ENCODE data around the gene VAT1L.

VAT1L gene

GRCh38 chr16:77967054-77967904, 178.9 kb downstream of the VAT1L start:
- no peaks in the 10 kb centered on the region for H3K9me3 ChIP-seq (ENCODE audit: control insufficient read depth, low read length)
- no peak overlapping the region for H3K27ac ChIP-seq (ENCODE audit: low read length, poor library complexity, severe bottlenecking)
- no peak overlapping the region for H3K4me3 ChIP-seq (ENCODE audit: insufficient read depth in 1 of 2, low read depth in 1 of 2, low read length in 2 of 2)
- H2BK12ac ChIP-seq (ENCODE audit: low read length in 2 of 2): no peak overlapping the region
- H3K9ac ChIP-seq (ENCODE audit: low read length): no peak overlapping the region
- H2BK120ac ChIP-seq (ENCODE audit: low read depth, low read length): no peak overlapping the region
- no peak for DNase-seq
- H3K18ac ChIP-seq (ENCODE audit: low read depth in 1 of 2, low read length in 2 of 2): no peak overlapping the region
- no peak overlapping the region for H3K4me2 ChIP-seq (ENCODE audit: low read length, poor library complexity, severe bottlenecking)
- no peak overlapping the region for H2AK5ac ChIP-seq (ENCODE audit: low read length, severe bottlenecking)
- no peak overlapping the region for H2AFZ ChIP-seq (ENCODE audit: low read depth, low read length)
- H3K4ac ChIP-seq (ENCODE audit: low read depth in 1 of 2, low read length in 2 of 2): no peak overlapping the region
- H3K27me3 ChIP-seq (ENCODE audit: control insufficient read depth in 1 of 2, insufficient read depth in 1 of 2, low read length in 2 of 2): peaks cover 7 to 25% of the 10 kb centered on the region in 2 experiments
- no peak overlapping the region for H2BK5ac ChIP-seq (ENCODE audit: low read depth, low read length, poor library complexity, severe bottlenecking)
- H3K4me1 ChIP-seq (ENCODE audit: control insufficient read depth, insufficient read depth, low read depth, low read length): no peaks in the 10 kb centered on the region
- H3K79me1 ChIP-seq (replicated peaks; ENCODE audit: low read length, poor library complexity, severe bottlenecking): no peaks in the 10 kb centered on the region
- no peak overlapping the region for H3K23ac ChIP-seq (ENCODE audit: low read length in 2 of 2)
- H4K91ac ChIP-seq (ENCODE audit: low read length): no peak overlapping the region
- H3K36me3 ChIP-seq (ENCODE audit: control insufficient read depth in 1 of 2, insufficient read depth in 2 of 2, low read depth in 1 of 2, low read length in 2 of 2): no peaks in the 10 kb centered on the region
- 80% methylated on average over 4 of the region's 7 CpGs for WGBS
- H4K8ac ChIP-seq (ENCODE audit: low read length): no peak overlapping the region
- H3K14ac ChIP-seq (ENCODE audit: low read length in 2 of 2): no peak overlapping the region
- H2BK15ac ChIP-seq (ENCODE audit: low read depth, poor library complexity, severe bottlenecking): no peak overlapping the region

DNA sequence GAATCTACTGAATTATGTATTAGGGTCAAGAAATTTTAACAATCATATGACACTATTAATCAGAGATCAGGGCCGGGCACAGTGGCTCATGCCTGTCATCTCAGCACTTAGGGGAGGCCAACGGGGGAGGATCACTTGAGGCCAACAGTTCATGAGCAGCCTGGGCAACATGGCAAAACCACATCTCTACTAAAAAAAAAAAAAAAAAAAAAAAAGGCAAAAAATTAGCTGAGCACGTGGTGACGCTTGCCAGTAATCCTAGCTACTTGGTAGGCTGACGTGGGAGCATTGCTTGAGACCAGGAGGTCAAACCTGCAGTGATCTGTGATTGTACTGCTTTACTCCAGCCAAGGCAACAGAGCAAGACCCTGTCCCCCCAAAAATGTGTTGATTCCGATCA, 181.5 kb downstream of the VAT1L start:
- no peak overlapping the region for H4K91ac ChIP-seq (ENCODE audit: low read length)
- H4K8ac ChIP-seq (ENCODE audit: low read length): no peak overlapping the region
- no peaks in the 10 kb centered on the region for H3K9me3 ChIP-seq (ENCODE audit: control insufficient read depth, low read length)
- H3K14ac ChIP-seq (ENCODE audit: low read length in 2 of 2): no peak overlapping the region
- no peak overlapping the region for H2BK120ac ChIP-seq (ENCODE audit: low read depth, low read length)
- H3K18ac ChIP-seq (ENCODE audit: low read depth in 1 of 2, low read length in 2 of 2): no peak overlapping the region
- no peak overlapping the region for H2BK5ac ChIP-seq (ENCODE audit: low read depth, low read length, poor library complexity, severe bottlenecking)
- H3K27ac ChIP-seq (ENCODE audit: low read length, poor library complexity, severe bottlenecking): no peak overlapping the region
- H3K4me3 ChIP-seq (ENCODE audit: insufficient read depth in 1 of 2, low read depth in 1 of 2, low read length in 2 of 2): no peak overlapping the region
- H3K36me3 ChIP-seq (ENCODE audit: control insufficient read depth in 1 of 2, insufficient read depth in 2 of 2, low read depth in 1 of 2, low read length in 2 of 2): no peaks in the 10 kb centered on the region
- H3K23ac ChIP-seq (ENCODE audit: low read length in 2 of 2): no peak overlapping the region
- H2AK5ac ChIP-seq (ENCODE audit: low read length, severe bottlenecking): no peak overlapping the region
- no peak for DNase-seq
- H2BK12ac ChIP-seq (ENCODE audit: low read length in 2 of 2): no peak overlapping the region
- no peaks in the 10 kb centered on the region for H3K4me1 ChIP-seq (ENCODE audit: control insufficient read depth, insufficient read depth, low read depth, low read length)
- H3K4ac ChIP-seq (ENCODE audit: low read depth in 1 of 2, low read length in 2 of 2): no peak overlapping the region
- 70% methylated on average over 5 of the region's 6 CpGs for WGBS
- no peak overlapping the region for H3K9ac ChIP-seq (ENCODE audit: low read length)
- H3K27me3 ChIP-seq (ENCODE audit: control insufficient read depth in 1 of 2, insufficient read depth in 1 of 2, low read length in 2 of 2): peaks cover 7 to 12% of the 10 kb centered on the region in 2 experiments
- no peak overlapping the region for H2BK15ac ChIP-seq (ENCODE audit: low read depth, poor library complexity, severe bottlenecking)
- H3K4me2 ChIP-seq (ENCODE audit: low read length, poor library complexity, severe bottlenecking): no peak overlapping the region
- no peaks in the 10 kb centered on the region for H3K79me1 ChIP-seq (replicated peaks; ENCODE audit: low read length, poor library complexity, severe bottlenecking)
- H2AFZ ChIP-seq (ENCODE audit: low read depth, low read length): no peak overlapping the region

GRCh38 chr16:77970371-77970770, 182.0 kb downstream of the VAT1L start:
- H2BK12ac ChIP-seq (ENCODE audit: low read length in 2 of 2): no peak overlapping the region
- H4K91ac ChIP-seq (ENCODE audit: low read length): no peak overlapping the region
- no peak overlapping the region for H3K14ac ChIP-seq (ENCODE audit: low read length in 2 of 2)
- no peak overlapping the region for H3K23ac ChIP-seq (ENCODE audit: low read length in 2 of 2)
- no peak overlapping the region for H3K4ac ChIP-seq (ENCODE audit: low read depth in 1 of 2, low read length in 2 of 2)
- no peak overlapping the region for H2BK120ac ChIP-seq (ENCODE audit: low read depth, low read length)
- H3K4me1 ChIP-seq (ENCODE audit: control insufficient read depth, insufficient read depth, low read depth, low read length): no peaks in the 10 kb centered on the region
- H3K27me3 ChIP-seq (ENCODE audit: control insufficient read depth in 1 of 2, insufficient read depth in 1 of 2, low read length in 2 of 2): peaks cover 7 to 12% of the 10 kb centered on the region in 2 experiments
- DNase-seq: no peak
- H3K4me2 ChIP-seq (ENCODE audit: low read length, poor library complexity, severe bottlenecking): no peak overlapping the region
- H3K9ac ChIP-seq (ENCODE audit: low read length): no peak overlapping the region
- no peak overlapping the region for H2AFZ ChIP-seq (ENCODE audit: low read depth, low read length)
- H3K9me3 ChIP-seq (ENCODE audit: control insufficient read depth, low read length): no peaks in the 10 kb centered on the region
- H2BK15ac ChIP-seq (ENCODE audit: low read depth, poor library complexity, severe bottlenecking): no peak overlapping the region
- no peak overlapping the region for H2BK5ac ChIP-seq (ENCODE audit: low read depth, low read length, poor library complexity, severe bottlenecking)
- no peak overlapping the region for H2AK5ac ChIP-seq (ENCODE audit: low read length, severe bottlenecking)
- no peaks in the 10 kb centered on the region for H3K36me3 ChIP-seq (ENCODE audit: control insufficient read depth in 1 of 2, insufficient read depth in 2 of 2, low read depth in 1 of 2, low read length in 2 of 2)
- no peak overlapping the region for H4K8ac ChIP-seq (ENCODE audit: low read length)
- no peaks in the 10 kb centered on the region for H3K79me1 ChIP-seq (replicated peaks; ENCODE audit: low read length, poor library complexity, severe bottlenecking)
- H3K18ac ChIP-seq (ENCODE audit: low read depth in 1 of 2, low read length in 2 of 2): no peak overlapping the region
- H3K27ac ChIP-seq (ENCODE audit: low read length, poor library complexity, severe bottlenecking): no peak overlapping the region
- no peak overlapping the region for H3K4me3 ChIP-seq (ENCODE audit: insufficient read depth in 1 of 2, low read depth in 1 of 2, low read length in 2 of 2)

- H3K79me1 ChIP-seq (replicated peaks; ENCODE audit: low read length, poor library complexity, severe bottlenecking): no peaks in the 10 kb centered on the region
- no peak overlapping the region for H2AK5ac ChIP-seq (ENCODE audit: low read length, severe bottlenecking)
- no peaks in the 10 kb centered on the region for H3K36me3 ChIP-seq (ENCODE audit: control insufficient read depth in 1 of 2, insufficient read depth in 2 of 2, low read depth in 1 of 2, low read length in 2 of 2)
- H3K9ac ChIP-seq (ENCODE audit: low read length): no peak overlapping the region
- no peak overlapping the region for H2BK120ac ChIP-seq (ENCODE audit: low read depth, low read length)
- H2AFZ ChIP-seq (ENCODE audit: low read depth, low read length): no peak overlapping the region
- H3K4me2 ChIP-seq (ENCODE audit: low read length, poor library complexity, severe bottlenecking): no peak overlapping the region
- DNase-seq: peak; percentile 78
- peaks cover 7 to 14% of the 10 kb centered on the region in 2 experiments for H3K27me3 ChIP-seq (ENCODE audit: control insufficient read depth in 1 of 2, insufficient read depth in 1 of 2, low read length in 2 of 2)
- no peak overlapping the region for H3K23ac ChIP-seq (ENCODE audit: low read length in 2 of 2)
- no peak overlapping the region for H2BK5ac ChIP-seq (ENCODE audit: low read depth, low read length, poor library complexity, severe bottlenecking)
- WGBS: 37% methylated on average over 16 of the region's 16 CpGs
- no peak overlapping the region for H3K4ac ChIP-seq (ENCODE audit: low read depth in 1 of 2, low read length in 2 of 2)
- peak overlapping the region in 1 of 2 experiments; percentile 72 for H2BK12ac ChIP-seq (ENCODE audit: low read length in 2 of 2)
- no peak overlapping the region for H3K14ac ChIP-seq (ENCODE audit: low read length in 2 of 2)
- H3K9me3 ChIP-seq (ENCODE audit: control insufficient read depth, low read length): no peaks in the 10 kb centered on the region
- peak overlapping the region in 1 of 2 experiments; percentile 57 for H3K18ac ChIP-seq (ENCODE audit: low read depth in 1 of 2, low read length in 2 of 2)
- peak overlapping the region; percentile 39 for H4K8ac ChIP-seq (ENCODE audit: low read length)
- H3K4me1 ChIP-seq (ENCODE audit: control insufficient read depth, insufficient read depth, low read depth, low read length): no peaks in the 10 kb centered on the region
- H2BK15ac ChIP-seq (ENCODE audit: low read depth, poor library complexity, severe bottlenecking): no peak overlapping the region
- no peak overlapping the region for H3K27ac ChIP-seq (ENCODE audit: low read length, poor library complexity, severe bottlenecking)
- H3K4me3 ChIP-seq (ENCODE audit: insufficient read depth in 1 of 2, low read depth in 1 of 2, low read length in 2 of 2): no peak overlapping the region
- H4K91ac ChIP-seq (ENCODE audit: low read length): peak overlapping the region; percentile 4
These were observed 183.1 kb downstream of the VAT1L start for GRCh38 chr16:77971306-77972061.

All from mesenchymal stem cell (in vitro differentiated cells and primary cell).